ENCODE measurements around the gene DNAJC30.
"Not testable (repeated sequence)": the region's sequence is repeated elsewhere in the genome, so short reads cannot be mapped to it uniquely, and the experiment has no call there.

Gene DNAJC30

GRCh38 chr7:73722785-73723184 is 39.5 kb upstream of the DNAJC30 start:
- no peak overlapping the region for H3K27ac ChIP-seq
- TF ChIP-seq CTCF (IDR thresholded peaks at IDR 0.05) (no peak), ZFX (IDR thresholded peaks at IDR 0.05; ENCODE audit: borderline replicate concordance) (no peak)

DNA sequence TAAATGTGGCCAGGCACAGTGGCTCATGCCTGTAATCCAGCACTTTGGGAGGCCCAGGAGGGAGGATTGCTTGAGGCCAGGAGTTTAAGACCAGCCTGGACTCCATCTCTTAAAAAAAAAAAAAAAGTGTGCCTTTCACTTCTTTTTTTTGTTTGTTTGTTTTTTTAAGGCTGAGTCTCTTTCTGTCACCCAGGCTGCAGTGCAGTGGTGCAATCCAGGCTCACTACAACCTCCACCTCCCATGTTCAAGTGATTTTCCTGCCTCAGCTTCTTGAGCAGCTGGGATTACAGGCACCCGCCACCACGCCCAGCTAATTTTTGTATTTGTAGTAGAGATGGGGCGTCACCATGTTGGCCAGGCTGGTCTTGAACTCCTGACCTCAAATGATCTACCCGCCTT is 38.9 kb upstream of the DNAJC30 start:
- H3K27ac ChIP-seq, result peak overlapping the region; percentile 39; the same call in 1 of the 2 replicates

GRCh38 chr7:73721377-73721817 is 38.1 kb upstream of the DNAJC30 start:
- TF ChIP-seq ZFX (IDR thresholded peaks at IDR 0.05; ENCODE audit: borderline replicate concordance), result no peak
- no peak for TF ChIP-seq CTCF (IDR thresholded peaks at IDR 0.05)
- peak overlapping the region; percentile 39 for H3K27ac ChIP-seq

- H3K27ac ChIP-seq, result not testable (repeated sequence)
These were observed 37.2 kb upstream of the DNAJC30 start for GRCh38 chr7:73720443-73720842.

DNA sequence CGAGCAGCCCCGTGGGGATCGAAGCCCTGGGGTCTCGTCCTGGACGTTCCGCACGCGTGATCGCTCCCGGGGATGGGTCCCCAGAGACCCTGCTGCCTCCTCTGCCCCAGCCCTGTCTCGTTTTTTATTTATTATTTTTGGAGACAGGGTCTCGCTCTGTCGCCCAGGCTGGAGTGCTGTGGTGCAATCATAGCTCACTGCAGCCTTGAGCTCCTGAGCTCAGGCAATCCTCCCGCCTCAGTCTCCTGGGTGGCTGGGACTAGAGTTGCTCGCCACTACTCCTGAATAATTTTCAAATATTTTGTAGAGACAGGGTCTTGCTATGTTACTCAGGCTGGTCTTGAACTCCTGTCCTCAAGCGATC is 36.5 kb upstream of the DNAJC30 start:
- TF ChIP-seq CTCF (IDR thresholded peaks at IDR 0.05) (no peak), ZFX (IDR thresholded peaks at IDR 0.05; ENCODE audit: borderline replicate concordance) (no peak)
- no peak overlapping the region for H3K27ac ChIP-seq

DNA sequence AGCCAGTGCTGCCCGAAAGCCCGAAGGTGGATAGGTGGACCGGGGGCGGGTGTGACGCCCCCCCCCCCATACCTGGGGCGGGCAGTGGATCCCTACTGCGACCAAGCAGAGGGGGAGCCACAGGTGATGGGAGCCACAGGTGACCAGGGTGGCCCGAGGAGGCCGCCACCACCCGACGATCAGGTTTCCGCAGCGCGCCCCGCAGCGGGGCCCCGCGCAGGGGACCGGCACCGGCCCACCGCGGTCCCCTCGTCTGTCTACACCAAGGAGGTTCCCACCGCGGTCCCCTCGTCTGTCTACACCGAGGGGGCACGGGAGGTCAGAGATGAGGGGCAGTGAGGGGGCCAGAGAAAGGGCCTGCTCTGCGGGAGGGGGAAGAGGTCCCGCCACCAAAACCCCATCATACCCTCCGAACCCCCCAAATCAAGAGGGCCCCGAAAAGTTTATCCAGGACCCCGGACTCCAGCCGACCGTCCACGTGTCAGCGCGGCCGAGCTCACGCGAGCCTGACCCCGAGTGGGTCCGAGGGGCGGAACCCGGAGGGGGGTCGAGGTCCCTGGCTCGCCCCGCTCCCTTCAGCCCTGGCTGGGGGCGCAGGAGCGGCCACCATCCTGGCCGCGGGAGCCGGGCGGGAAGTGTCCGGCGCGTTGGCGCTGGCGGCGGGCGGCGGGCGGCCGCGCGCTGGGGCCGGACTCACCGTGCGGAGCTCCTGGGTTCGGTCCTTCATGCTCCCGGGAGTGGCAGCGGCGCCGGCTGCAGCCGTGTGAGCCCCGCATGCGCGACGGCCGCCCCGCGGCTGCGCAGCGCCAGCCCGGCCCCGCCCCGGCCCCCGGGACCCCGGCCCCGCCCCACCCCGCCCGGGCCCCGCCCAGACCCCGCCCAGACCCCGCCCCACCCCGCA is 35.9 kb upstream of the DNAJC30 start, which contains the start of gene STX1A:
Gene STX1A (minus strand): TSS at position 765 of the 901 bp plus-strand sequence. CDS start 38 bp downstream, at position 727.
- no peak for TF ChIP-seq CTCF (IDR thresholded peaks at IDR 0.05)
- TF ChIP-seq ZFX (IDR thresholded peaks at IDR 0.05; ENCODE audit: borderline replicate concordance), result no peak
- H3K27ac ChIP-seq, result peak within 1 kb of the TSS; percentile 40; the same call in 1 of the 2 replicates

DNA sequence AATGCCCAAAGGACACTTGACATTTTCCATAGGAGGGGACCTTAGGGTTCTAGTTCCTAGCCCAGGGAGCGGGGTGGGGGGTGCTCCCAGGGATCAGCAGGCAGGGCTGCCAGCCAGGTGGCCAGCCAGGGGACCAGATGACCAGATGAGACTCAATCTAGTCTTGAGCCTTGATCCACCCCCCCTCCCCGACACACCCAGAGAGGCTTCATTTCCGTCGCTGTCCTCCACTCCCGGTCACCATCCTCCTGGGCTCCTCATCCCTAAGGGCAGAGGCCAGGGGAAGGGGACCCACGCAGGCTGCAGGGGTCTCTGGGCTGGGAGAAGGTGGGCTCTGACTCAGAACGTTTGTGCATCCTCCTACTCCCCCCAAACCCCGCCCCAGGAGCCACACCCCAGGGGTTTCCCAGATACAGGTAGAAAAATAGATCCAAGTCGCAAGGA is 35.2 kb upstream of the DNAJC30 start:
- H3K27ac ChIP-seq, result no peak overlapping the region
- TF ChIP-seq ZFX (IDR thresholded peaks at IDR 0.05; ENCODE audit: borderline replicate concordance) (no peak), CTCF (IDR thresholded peaks at IDR 0.05) (no peak)

- no peak for TF ChIP-seq CTCF (IDR thresholded peaks at IDR 0.05)
- no peak for TF ChIP-seq ZFX (IDR thresholded peaks at IDR 0.05; ENCODE audit: borderline replicate concordance)
- H3K27ac ChIP-seq, result 0 out of 2 replicates have a peak overlapping the region, but pooled peaks have one; percentile 18
These were observed 34.7 kb upstream of the DNAJC30 start for GRCh38 chr7:73717991-73718405.
